SK-MEL-5 (cell line): ENCODE measurements around the gene CCDC197. TPM values are rescaled to one million over a fixed set of nuclear protein-coding genes. Genes with fewer than 3 reads are reported as not detected.

Experiments used
- DNase-seq: peaks from one replicate; pipeline ENCODE4 v3.0.0-alpha.2; 2016; ENCODE audit warnings: low read depth, low spot score
- in situ Hi-C: cut with HindIII; loops from 2 replicates; pipeline ENCODE4 v1.10.0; 2016; ENCODE audit warnings: low sequenced_read_pairs, high pct_unique_total_duplicates, low pct_unique_long_range_greater_than_20kb
- total RNA-seq: library from RNA; depleted of rRNA; stranded (reverse); fragments of >200 nt; shearing (Covaris generic); gene quantifications from 2 replicates; pipeline ENCODE4 v1.2.3, GENCODE V29; 2014

CCDC197 gene
- total RNA-seq, 1 experiment from 2014 or later: not detected

GRCh38 chr14:93973607-93974006, 23.5 kb upstream of the CCDC197 start:
- in situ Hi-C loops: no loop called here
- DNase-seq: no peak

GRCh38 chr14:93974299-93974698, 22.8 kb upstream of the CCDC197 start:
- in situ Hi-C loops: no loop called here
- no peak for DNase-seq

- in situ Hi-C loops: no loop called here
- DNase-seq: no peak
Observed at GRCh38 chr14:93974833-93975232, 22.3 kb upstream of the CCDC197 start.

- in situ Hi-C loops: no loop called here
- DNase-seq: peak; percentile 80
Observed at GRCh38 chr14:93975791-93976476, 21.2 kb upstream of the CCDC197 start.

GRCh38 chr14:93976477-93977057, 20.5 kb upstream of the CCDC197 start, which contains the start of gene ASB2:
TSS of gene ASB2 (minus strand) at chr14:93976570. CDS start at chr14:93964539, 12,031 bp downstream.
- in situ Hi-C loops: no loop called here
- peak; percentile 52 for DNase-seq

- in situ Hi-C loops: no loop called here
Observed at GRCh38 chr14:93977171-93977570, 19.9 kb upstream of the CCDC197 start.

GRCh38 chr14:93977790-93978581, 19.1 kb upstream of the CCDC197 start:
- no peak for DNase-seq
- in situ Hi-C loops: no loop called here

More at GRCh38 chr14:93977171-93977570, 19.9 kb upstream of the CCDC197 start:
- DNase-seq: no peak

GRCh38 chr14:93978735-93979134, 18.4 kb upstream of the CCDC197 start:
- no peak for DNase-seq
- in situ Hi-C loops: no loop called here

- in situ Hi-C loops: no loop called here
- no peak for DNase-seq
Observed at GRCh38 chr14:93980456-93981201, 16.5 kb upstream of the CCDC197 start.

GRCh38 chr14:93981316-93982229, 15.5 kb upstream of the CCDC197 start:
- in situ Hi-C loops: no loop called here
- no peak for DNase-seq

- in situ Hi-C loops: no loop called here
- DNase-seq: no peak
Observed at GRCh38 chr14:93982230-93983007, 14.7 kb upstream of the CCDC197 start.

GRCh38 chr14:93984070-93984469, 13.0 kb upstream of the CCDC197 start:
- DNase-seq: no peak
- in situ Hi-C loops: no loop called here

GRCh38 chr14:93984987-93985410, 12.1 kb upstream of the CCDC197 start:
- in situ Hi-C loops: no loop called here
- peak; percentile 89 for DNase-seq

- DNase-seq: no peak
- in situ Hi-C loops: no loop called here
Observed at GRCh38 chr14:93986955-93987354, 10.1 kb upstream of the CCDC197 start.

GRCh38 chr14:93987376-93987775, 9.7 kb upstream of the CCDC197 start:
- DNase-seq: no peak
- in situ Hi-C loops: no loop called here

GRCh38 chr14:93987815-93988476, 9.2 kb upstream of the CCDC197 start:
- in situ Hi-C loops: no loop called here
- no peak for DNase-seq
